Measurements from ENCODE around the gene OXA1L.

OXA1L gene

DNA sequence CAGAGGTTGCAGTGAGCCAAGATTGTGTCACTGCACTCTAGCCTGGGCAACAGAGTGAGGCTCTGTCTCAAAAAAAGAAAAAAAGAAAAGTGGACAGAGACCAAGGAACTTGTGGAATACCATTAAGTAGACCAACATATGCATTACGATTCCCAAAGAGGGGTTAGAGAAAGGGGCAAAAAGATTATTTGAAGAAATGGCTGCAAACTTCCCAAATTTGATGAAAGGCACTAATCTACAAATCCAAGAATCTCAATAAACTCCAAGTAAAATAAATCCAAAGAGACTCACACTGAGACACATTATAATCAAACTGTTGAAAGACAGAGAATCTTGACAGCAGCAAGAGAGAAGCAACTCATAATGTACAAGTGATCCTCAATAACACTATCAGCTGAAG, 4.8 kb upstream of the OXA1L start:
- Histone ChIP-seq H3K4me3 (ENCODE audit: low read depth, low read length) (no peak overlapping the region), H2BK120ac (ENCODE audit: insufficient read depth, low read length, poor library complexity) (no peak overlapping the region), H2BK5ac (ENCODE audit: low read depth, low read length, poor library complexity) (no peak overlapping the region), H3K14ac (ENCODE audit: low read length) (no peak overlapping the region), H4K12ac (ENCODE audit: low read depth, low read length) (no peak overlapping the region), H4K91ac (ENCODE audit: low read depth, low read length) (no peak overlapping the region), H3K79me2 (ENCODE audit: control insufficient read depth, insufficient read depth, low read length, poor library complexity) (peaks cover 2% of the 10 kb centered on the region), H3K36me3 (ENCODE audit: control insufficient read depth in 1 of 2, insufficient read depth in 2 of 2, low read length in 2 of 2) (no peaks in the 10 kb centered on the region), H2AFZ (ENCODE audit: insufficient read depth, low read length, poor library complexity) (no peak overlapping the region), H4K8ac (ENCODE audit: low read depth, low read length) (no peak overlapping the region), H3K23ac (ENCODE audit: low read length) (no peak overlapping the region), H3K9ac (ENCODE audit: low read length) (no peak overlapping the region), H3K18ac (ENCODE audit: low read length) (no peak overlapping the region), H2BK12ac (ENCODE audit: low read length) (no peak overlapping the region), H3K79me1 (ENCODE audit: low read length) (peaks cover 6% of the 10 kb centered on the region), H2AK5ac (ENCODE audit: low read length) (no peak overlapping the region), H3K9me3 (ENCODE audit: insufficient read depth, low read depth, low read length) (no peaks in the 10 kb centered on the region), H3K27ac (ENCODE audit: low read depth, low read length) (no peak overlapping the region), H3K4ac (ENCODE audit: low read depth, low read length) (no peak overlapping the region), H3K27me3 (ENCODE audit: insufficient read depth, low read length) (no peaks in the 10 kb centered on the region), H3K4me1 (ENCODE audit: control insufficient read depth in 1 of 2, insufficient read depth in 2 of 2, low read length in 2 of 2) (peaks cover 1 to 2% of the 10 kb centered on the region in 2 experiments), H3K4me2 (ENCODE audit: low read length) (no peak overlapping the region)
- no peak for DNase-seq
- no CpG with 5 or more reads among the region's 1 CpG for WGBS (ENCODE audit: extremely low coverage, insufficient coverage, insufficient read length)

DNA sequence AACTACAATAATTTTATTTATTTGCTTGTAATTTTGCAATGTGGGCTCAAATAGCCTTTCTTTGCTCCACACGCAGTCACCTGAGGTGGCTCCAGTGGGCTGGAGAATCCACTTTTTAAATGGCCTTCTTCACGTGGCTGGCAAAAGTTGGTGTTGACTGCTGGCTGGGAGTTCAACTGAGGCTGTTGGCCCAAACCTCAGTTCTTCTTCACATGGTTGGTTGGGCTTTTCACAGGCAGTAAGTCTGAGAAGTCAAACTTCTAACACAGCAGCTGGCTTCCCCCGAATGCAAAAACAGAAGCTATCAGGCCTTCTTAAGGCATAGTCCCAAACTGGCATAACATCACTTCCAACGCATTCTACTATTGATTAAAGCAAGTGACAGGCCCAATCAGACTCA, 2.1 kb upstream of the OXA1L start:
- H3K79me2 ChIP-seq (ENCODE audit: control insufficient read depth, insufficient read depth, low read length, poor library complexity), result peaks cover 7% of the 10 kb centered on the region
- no peak overlapping the region for H3K14ac ChIP-seq (ENCODE audit: low read length)
- WGBS (ENCODE audit: extremely low coverage, insufficient coverage, insufficient read length), result no CpG with 5 or more reads among the region's 4 CpGs

DNA sequence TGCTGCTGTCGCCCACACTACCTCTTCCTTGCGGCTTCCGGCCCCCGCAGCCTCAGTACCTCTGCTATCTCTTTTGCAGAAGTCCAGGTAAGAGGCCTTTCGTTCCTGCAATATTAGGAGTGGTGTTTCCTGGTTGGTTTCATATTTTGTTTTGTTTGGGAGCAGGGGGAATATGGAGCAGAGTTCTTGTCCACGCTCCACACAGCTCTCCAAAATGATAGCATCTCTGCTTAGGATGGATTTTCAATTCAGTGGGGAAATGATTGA, 768 bp downstream of the OXA1L start:
- Histone ChIP-seq H4K8ac (ENCODE audit: low read depth, low read length) (no peak overlapping the region), H2BK12ac (ENCODE audit: low read length) (no peak overlapping the region), H3K79me2 (ENCODE audit: control insufficient read depth, insufficient read depth, low read length, poor library complexity) (peaks cover 7% of the 10 kb centered on the region), H3K9ac (ENCODE audit: low read length) (peak overlapping the region; percentile 83), H4K91ac (ENCODE audit: low read depth, low read length) (no peak overlapping the region), H3K36me3 (ENCODE audit: control insufficient read depth in 1 of 2, insufficient read depth in 2 of 2, low read length in 2 of 2) (peaks cover 17 to 30% of the 10 kb centered on the region in 2 experiments), H2BK120ac (ENCODE audit: insufficient read depth, low read length, poor library complexity) (no peak overlapping the region), H3K4me1 (ENCODE audit: control insufficient read depth in 1 of 2, insufficient read depth in 2 of 2, low read length in 2 of 2) (peaks cover 3 to 4% of the 10 kb centered on the region in 2 experiments), H3K14ac (ENCODE audit: low read length) (no peak overlapping the region), H3K27ac (ENCODE audit: low read depth, low read length) (no peak overlapping the region), H2BK5ac (ENCODE audit: low read depth, low read length, poor library complexity) (no peak overlapping the region), H3K9me3 (ENCODE audit: insufficient read depth, low read depth, low read length) (peaks cover 1% of the 10 kb centered on the region), H3K18ac (ENCODE audit: low read length) (no peak overlapping the region), H3K4ac (ENCODE audit: low read depth, low read length) (no peak overlapping the region), H2AK5ac (ENCODE audit: low read length) (no peak overlapping the region), H3K4me2 (ENCODE audit: low read length) (peak overlapping the region; percentile 77), H3K4me3 (ENCODE audit: low read depth, low read length) (peak overlapping the region; percentile 95), H3K23ac (ENCODE audit: low read length) (no peak overlapping the region), H4K12ac (ENCODE audit: low read depth, low read length) (no peak overlapping the region), H3K27me3 (ENCODE audit: insufficient read depth, low read length) (no peaks in the 10 kb centered on the region), H3K79me1 (ENCODE audit: low read length) (peaks cover 9% of the 10 kb centered on the region), H2AFZ (ENCODE audit: insufficient read depth, low read length, poor library complexity) (peak overlapping the region; percentile 97)
- no CpG with 5 or more reads among the region's 6 CpGs for WGBS (ENCODE audit: extremely low coverage, insufficient coverage, insufficient read length)
- no peak for DNase-seq

More for the DNA sequence above, 2.1 kb upstream of the OXA1L start:
- H3K27me3 ChIP-seq (ENCODE audit: insufficient read depth, low read length), result no peaks in the 10 kb centered on the region
- H3K9ac ChIP-seq (ENCODE audit: low read length), result no peak overlapping the region
- H4K12ac ChIP-seq (ENCODE audit: low read depth, low read length), result no peak overlapping the region
- H3K27ac ChIP-seq (ENCODE audit: low read depth, low read length), result no peak overlapping the region
- H3K4me2 ChIP-seq (ENCODE audit: low read length), result no peak overlapping the region
- no peak overlapping the region for H4K8ac ChIP-seq (ENCODE audit: low read depth, low read length)
- no peak overlapping the region for H2AK5ac ChIP-seq (ENCODE audit: low read length)
- DNase-seq, result no peak
- H2BK120ac ChIP-seq (ENCODE audit: insufficient read depth, low read length, poor library complexity), result no peak overlapping the region
- no peak overlapping the region for H4K91ac ChIP-seq (ENCODE audit: low read depth, low read length)
- H3K23ac ChIP-seq (ENCODE audit: low read length), result no peak overlapping the region
- peaks cover 3 to 4% of the 10 kb centered on the region in 2 experiments for H3K4me1 ChIP-seq (ENCODE audit: control insufficient read depth in 1 of 2, insufficient read depth in 2 of 2, low read length in 2 of 2)
- H3K4me3 ChIP-seq (ENCODE audit: low read depth, low read length), result no peak overlapping the region
- no peak overlapping the region for H2BK12ac ChIP-seq (ENCODE audit: low read length)
- H3K4ac ChIP-seq (ENCODE audit: low read depth, low read length), result no peak overlapping the region
- peaks cover 9% of the 10 kb centered on the region for H3K79me1 ChIP-seq (ENCODE audit: low read length)
- H3K9me3 ChIP-seq (ENCODE audit: insufficient read depth, low read depth, low read length), result no peaks in the 10 kb centered on the region
- no peak overlapping the region for H2AFZ ChIP-seq (ENCODE audit: insufficient read depth, low read length, poor library complexity)
- no peak overlapping the region for H2BK5ac ChIP-seq (ENCODE audit: low read depth, low read length, poor library complexity)
- H3K18ac ChIP-seq (ENCODE audit: low read length), result no peak overlapping the region
- H3K36me3 ChIP-seq (ENCODE audit: control insufficient read depth in 1 of 2, insufficient read depth in 2 of 2, low read length in 2 of 2), result peaks cover 2 to 6% of the 10 kb centered on the region in 2 experiments

DNA sequence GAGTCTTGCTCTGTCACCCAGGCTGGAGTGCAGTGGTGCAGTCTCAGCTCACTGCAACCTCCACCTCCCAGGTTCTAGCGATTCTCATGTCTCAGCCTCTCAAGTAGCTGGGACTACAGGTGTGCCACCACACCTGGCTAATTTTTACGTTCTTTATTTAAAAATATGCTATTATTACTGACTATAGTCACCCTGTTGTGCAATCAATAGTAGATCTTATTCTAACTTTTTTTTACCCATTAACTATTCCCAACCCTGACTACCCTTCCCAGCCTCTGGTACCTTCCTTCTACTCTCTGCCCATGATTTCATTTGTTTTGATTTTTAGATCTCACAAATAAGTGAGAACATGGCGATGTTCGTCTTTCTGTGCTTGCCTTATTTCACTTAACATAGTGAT, 2.5 kb downstream of the OXA1L start:
- no CpG with 5 or more reads among the region's 4 CpGs for WGBS (ENCODE audit: extremely low coverage, insufficient coverage, insufficient read length)
- Histone ChIP-seq H3K27ac (ENCODE audit: low read depth, low read length) (no peak overlapping the region), H4K12ac (ENCODE audit: low read depth, low read length) (no peak overlapping the region), H3K27me3 (ENCODE audit: insufficient read depth, low read length) (no peaks in the 10 kb centered on the region), H2BK12ac (ENCODE audit: low read length) (no peak overlapping the region), H3K14ac (ENCODE audit: low read length) (no peak overlapping the region), H3K9me3 (ENCODE audit: insufficient read depth, low read depth, low read length) (peaks cover 1% of the 10 kb centered on the region), H2BK5ac (ENCODE audit: low read depth, low read length, poor library complexity) (no peak overlapping the region), H3K79me2 (ENCODE audit: control insufficient read depth, insufficient read depth, low read length, poor library complexity) (peaks cover 7% of the 10 kb centered on the region), H2AK5ac (ENCODE audit: low read length) (no peak overlapping the region), H3K4ac (ENCODE audit: low read depth, low read length) (no peak overlapping the region), H3K9ac (ENCODE audit: low read length) (no peak overlapping the region), H3K79me1 (ENCODE audit: low read length) (peaks cover 9% of the 10 kb centered on the region), H3K23ac (ENCODE audit: low read length) (no peak overlapping the region), H2BK120ac (ENCODE audit: insufficient read depth, low read length, poor library complexity) (no peak overlapping the region), H3K36me3 (ENCODE audit: control insufficient read depth in 1 of 2, insufficient read depth in 2 of 2, low read length in 2 of 2) (peaks cover 25 to 40% of the 10 kb centered on the region in 2 experiments), H3K4me1 (ENCODE audit: control insufficient read depth in 1 of 2, insufficient read depth in 2 of 2, low read length in 2 of 2) (peaks cover 3 to 4% of the 10 kb centered on the region in 2 experiments), H4K8ac (ENCODE audit: low read depth, low read length) (no peak overlapping the region), H3K18ac (ENCODE audit: low read length) (no peak overlapping the region), H3K4me2 (ENCODE audit: low read length) (no peak overlapping the region), H3K4me3 (ENCODE audit: low read depth, low read length) (no peak overlapping the region), H4K91ac (ENCODE audit: low read depth, low read length) (no peak overlapping the region), H2AFZ (ENCODE audit: insufficient read depth, low read length, poor library complexity) (no peak overlapping the region)
- DNase-seq, result no peak

Measured in trophoblast cell (in vitro differentiated cells and primary cell).